ENCODE results near the gene FBXO11.
A peak's percentile ranks its signal among the peaks of the same experiment; 100 is the strongest.
"Not testable (repeated sequence)": the region's sequence is repeated elsewhere in the genome, so short reads cannot be mapped to it uniquely, and the experiment has no call there.

FBXO11 gene

GRCh38 chr2:47906157-47907038, at the start of gene FBXO11:
FBXO11 (minus strand) TSS chr2:47906498; CDS start chr2:47905720, 778 bp downstream.
- DNase-seq = peak; percentile 96

- no peak for DNase-seq
These were observed 44.3 kb upstream of the FBXO11 start for GRCh38 chr2:47950340-47951301.

- no peak for DNase-seq
These were observed 40.3 kb upstream of the FBXO11 start for GRCh38 chr2:47946593-47946992.

GRCh38 chr2:47945046-47945781, 38.9 kb upstream of the FBXO11 start:
- no peak for DNase-seq

- DNase-seq = no peak
These were observed 35.6 kb upstream of the FBXO11 start for GRCh38 chr2:47941936-47942335.

GRCh38 chr2:47937677-47938076, 31.4 kb upstream of the FBXO11 start:
- no peak for DNase-seq

DNA sequence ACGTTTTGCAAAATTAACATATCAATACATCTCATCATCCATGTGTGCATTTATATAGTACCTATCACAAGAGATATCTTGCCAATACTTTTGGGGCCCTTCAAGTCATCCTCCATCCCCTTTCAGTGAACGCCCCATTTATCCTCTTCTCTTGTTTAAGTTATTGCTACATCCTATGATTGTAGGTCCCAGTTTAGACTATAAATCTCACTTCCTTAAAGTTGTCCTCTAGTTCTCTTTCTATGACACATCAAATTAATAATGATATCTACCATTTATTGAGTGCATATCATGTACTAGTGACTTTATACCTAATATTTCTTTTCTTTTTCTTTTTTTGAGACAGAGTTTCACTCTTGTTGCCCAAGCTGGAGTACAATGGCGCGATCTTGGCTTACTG, 28.8 kb upstream of the FBXO11 start:
- no peak for DNase-seq

GRCh38 chr2:47918043-47918442, 11.7 kb upstream of the FBXO11 start:
- DNase-seq = no peak

DNA sequence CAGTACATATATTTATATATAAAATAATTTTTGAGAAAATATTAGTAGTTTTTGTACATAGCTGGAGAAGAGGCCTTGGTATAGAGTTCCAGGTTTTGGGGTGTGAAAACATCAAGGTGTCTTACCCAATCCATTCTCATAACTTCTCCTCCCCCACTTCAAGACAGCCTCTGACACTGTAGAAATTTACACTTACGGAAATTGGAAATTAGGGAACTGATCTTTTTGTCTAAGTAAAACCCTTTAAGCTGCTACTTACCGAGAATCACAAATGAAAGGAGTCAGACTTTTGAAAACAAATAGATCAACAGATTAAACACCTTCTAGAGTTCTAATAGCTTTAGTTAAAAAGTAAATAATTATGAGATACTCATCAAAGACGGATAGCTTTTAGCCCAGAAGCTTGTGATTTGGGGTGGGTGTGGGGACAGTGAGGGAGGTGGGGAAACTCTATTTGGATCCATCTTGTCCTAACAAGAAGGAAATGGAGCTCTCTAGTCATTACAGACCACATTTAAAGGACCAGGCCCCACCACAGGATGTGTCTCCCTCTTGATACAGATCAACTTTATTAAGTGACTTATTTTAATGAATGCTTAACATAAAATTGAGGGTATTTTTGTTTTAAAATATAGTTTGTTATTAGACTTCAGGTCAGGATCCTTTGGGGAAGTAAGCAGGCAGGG, 11.1 kb upstream of the FBXO11 start:
- no peak for DNase-seq

DNA sequence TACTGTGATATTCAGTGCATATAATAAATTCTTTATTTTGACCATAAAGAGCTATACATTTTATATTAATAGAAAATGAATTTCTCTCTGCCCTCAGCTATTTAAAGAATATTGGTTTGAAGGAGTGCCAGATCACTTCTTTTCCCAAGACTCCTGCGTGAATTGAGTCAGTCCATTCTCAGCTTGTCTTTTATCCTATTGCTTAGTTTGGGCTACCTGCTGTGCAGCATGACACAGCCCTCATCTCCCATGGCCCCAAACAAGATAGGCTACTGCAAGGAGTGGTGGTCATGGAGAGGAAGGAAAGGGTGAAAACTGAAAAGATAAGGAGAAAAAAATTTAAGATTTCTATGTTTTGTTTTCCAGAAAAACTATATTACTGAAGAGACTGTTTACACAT, 10.1 kb upstream of the FBXO11 start:
- DNase-seq = no peak

DNA sequence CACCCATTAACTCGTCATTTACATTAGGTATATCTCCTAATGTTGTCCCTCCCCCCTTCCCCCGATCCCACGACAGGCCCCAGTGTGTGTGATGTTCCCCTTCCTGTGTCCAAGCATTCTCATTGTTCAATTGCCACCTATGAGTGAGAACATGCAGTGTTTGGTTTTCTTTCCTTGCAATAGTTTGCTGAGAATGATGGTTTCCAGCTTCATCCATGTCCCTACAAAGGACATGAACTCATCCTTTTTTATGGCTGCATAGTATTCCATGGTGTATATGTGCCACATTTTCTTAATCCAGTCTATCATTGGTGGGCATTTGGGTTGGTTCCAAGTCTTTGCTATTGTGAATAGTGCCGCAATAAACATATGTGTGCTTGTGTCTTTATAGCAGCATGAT, 4.4 kb upstream of the FBXO11 start:
- DNase-seq = not testable (repeated sequence)

- no peak for DNase-seq
These were observed 2.4 kb upstream of the FBXO11 start for GRCh38 chr2:47908682-47909081.

DNA sequence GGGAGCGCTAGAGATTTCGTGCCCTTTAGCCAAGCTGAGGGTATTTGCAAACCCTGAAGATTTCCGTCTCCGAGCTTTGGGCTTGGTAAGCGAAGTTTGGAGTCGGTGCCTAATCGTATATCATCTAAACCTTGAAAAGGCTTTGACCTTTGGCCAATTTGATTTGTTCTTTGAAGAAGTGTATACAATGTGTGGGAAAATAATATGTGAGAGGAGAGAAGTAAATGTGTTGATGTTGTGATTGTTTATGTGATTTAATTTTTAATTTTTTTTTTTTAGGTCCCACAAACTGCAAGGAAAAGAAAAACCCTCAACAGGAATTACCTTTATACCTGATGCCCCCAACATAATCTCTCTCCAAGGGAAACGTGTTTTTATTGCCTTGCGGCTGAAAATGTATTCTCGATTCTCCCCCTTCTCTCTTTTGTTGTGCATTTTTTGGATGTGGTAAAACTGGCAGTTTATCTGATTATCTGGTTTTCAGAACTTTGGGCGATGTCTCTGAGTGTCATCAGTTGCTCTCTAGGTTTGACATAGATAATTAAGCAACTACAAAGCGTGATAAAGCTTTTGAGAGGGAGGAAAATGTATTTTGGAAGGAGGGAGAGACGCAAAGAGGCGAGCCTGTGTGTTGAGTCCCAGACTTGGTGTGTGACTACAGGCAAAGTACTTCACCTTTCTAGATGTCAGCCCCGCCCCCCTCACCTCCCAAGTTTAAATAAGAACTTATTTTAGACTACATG, 912 bp upstream of the FBXO11 start:
- DNase-seq = peak; percentile 43

- peak; percentile 67 for DNase-seq
These were observed 727 bp downstream of the FBXO11 start for GRCh38 chr2:47905386-47906156.

DNA sequence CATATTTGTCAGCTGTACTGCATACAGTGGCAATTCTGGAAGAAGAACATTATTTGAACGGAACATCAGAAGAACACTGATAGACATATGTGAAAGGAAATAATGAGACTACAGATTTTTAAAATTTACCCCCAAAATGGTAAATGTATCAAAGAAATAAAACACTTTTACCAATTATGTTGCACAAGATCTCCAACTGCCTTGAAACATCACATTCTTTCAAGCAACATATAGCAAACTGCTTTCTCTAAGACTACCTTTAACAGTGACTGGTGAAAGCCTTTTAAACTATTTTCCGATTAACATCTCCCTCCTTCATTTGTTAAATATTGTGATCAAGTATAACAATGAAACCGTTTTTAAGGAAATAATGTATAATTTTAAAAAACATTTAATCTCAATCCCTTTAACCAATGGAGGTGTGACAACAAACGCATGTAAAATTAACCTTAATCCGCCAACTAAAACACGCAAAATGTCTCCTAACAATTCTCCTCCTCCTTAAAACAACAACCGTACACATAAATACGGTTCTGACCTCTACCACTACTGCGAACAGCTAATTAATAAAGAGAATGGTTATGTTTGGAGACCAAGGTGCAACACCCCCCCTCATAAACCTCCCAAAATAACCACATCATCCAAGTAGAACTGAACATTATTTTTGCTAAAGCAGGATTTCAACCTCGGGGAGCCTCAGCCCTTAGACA, 2.4 kb downstream of the FBXO11 start:
- DNase-seq = no peak

GRCh38 chr2:47901892-47902291, 4.4 kb downstream of the FBXO11 start:
- DNase-seq = not testable (repeated sequence)

GRCh38 chr2:47900857-47901256, 5.4 kb downstream of the FBXO11 start:
- no peak for DNase-seq

GRCh38 chr2:47899915-47900816, 6.1 kb downstream of the FBXO11 start:
- DNase-seq = no peak
